Anterior cingulate cortex (tissue), 58 donors: ENCODE measurements around the gene VGLL1.

Experiments used
- DNase-seq, 58 donors: peaks; one replicate each; lab custom pipeline; 2025; lab: John Stamatoyannopoulos, UW

VGLL1 gene

GRCh38 chrX:136531951-136532350 is at the start of gene VGLL1:
TSS of gene VGLL1 (plus strand) at chrX:136532215. CDS start at chrX:136536021, 3,806 bp downstream.
- DNase-seq = no peak

GRCh38 chrX:136487647-136488046 is 44.4 kb upstream of the VGLL1 start, which contains the start of gene BRS3:
TSS of gene BRS3 (plus strand) at chrX:136487947. CDS start at chrX:136488115, 168 bp downstream.
- no peak for DNase-seq

GRCh38 chrX:136488706-136489105 is 43.3 kb upstream of the VGLL1 start:
- no peak for DNase-seq

GRCh38 chrX:136491832-136492231 is 40.2 kb upstream of the VGLL1 start:
- DNase-seq = no peak

- no peak for DNase-seq
Observed at GRCh38 chrX:136493011-136493410, 39.0 kb upstream of the VGLL1 start.

- no peak for DNase-seq
Observed at GRCh38 chrX:136495043-136495442, 37.0 kb upstream of the VGLL1 start.

GRCh38 chrX:136496186-136496763 is 35.7 kb upstream of the VGLL1 start:
- no peak for DNase-seq

GRCh38 chrX:136496764-136497555 is 35.1 kb upstream of the VGLL1 start:
- peak in 56 of 58 donors; percentile 22 to 87 (median 75) for DNase-seq

- DNase-seq = peak in 9 of 58 donors; percentile 9 to 56 (median 33)
Observed at GRCh38 chrX:136497556-136498052, 34.4 kb upstream of the VGLL1 start, which contains the start of gene HTATSF1. TSS of gene HTATSF1 (plus strand) at chrX:136497592. CDS start at chrX:136497685, 93 bp downstream.

GRCh38 chrX:136519069-136519468 is 12.9 kb upstream of the VGLL1 start:
- no peak for DNase-seq

- no peak for DNase-seq
Observed at GRCh38 chrX:136523770-136524169, 8.2 kb upstream of the VGLL1 start.

GRCh38 chrX:136525738-136526606 is 6.0 kb upstream of the VGLL1 start:
- peak in 37 of 58 donors; percentile 0 to 47 (median 14) for DNase-seq

GRCh38 chrX:136528645-136529315 is 3.2 kb upstream of the VGLL1 start:
- DNase-seq = no peak

- DNase-seq = no peak
Observed at GRCh38 chrX:136529795-136530194, 2.2 kb upstream of the VGLL1 start.

GRCh38 chrX:136534131-136534530 is 2.1 kb downstream of the VGLL1 start:
- DNase-seq = no peak

- no peak for DNase-seq
Observed at GRCh38 chrX:136538811-136539210, 6.8 kb downstream of the VGLL1 start.

GRCh38 chrX:136540226-136540625 is 8.2 kb downstream of the VGLL1 start:
- DNase-seq = no peak

- peak in 1 of 58 donors; percentile 0 for DNase-seq
Observed at GRCh38 chrX:136541294-136541693, 9.3 kb downstream of the VGLL1 start.

- no peak for DNase-seq
Observed at GRCh38 chrX:136542281-136542680, 10.3 kb downstream of the VGLL1 start.

- no peak for DNase-seq
Observed at GRCh38 chrX:136546371-136546781, 14.4 kb downstream of the VGLL1 start.
